Endothelial cell of umbilical vein (primary cell): Measurements from ENCODE around the gene TTC1. TPM values are rescaled to one million over a fixed set of nuclear protein-coding genes. Genes with fewer than 3 reads are reported as not detected.

Experiments
- BruUV-seq: library from RNA; stranded (reverse); fragments of 400-500 nt; replicated peaks from 2 replicates; lab custom pipeline; 2021; lab: Mats Ljungman, UMichigan
- CTCF ChIA-PET: fragments of 300-600, 350-600 bp; sonication (Branson Sonifier 250); formaldehyde crosslinking; loops from one replicate; lab custom pipeline; 2021; ENCODE audit warnings: antibody characterized with exemption, inconsistent platforms; lab: Charles Lee
- POLR2A ChIA-PET: fragments of 300-600, 350-600 bp; sonication (Branson Sonifier 250); formaldehyde crosslinking; loops from one replicate; lab custom pipeline; 2021; ENCODE audit warnings: antibody characterized with exemption, inconsistent platforms; lab: Charles Lee
- DNase-seq: peaks from one replicate; pipeline ENCODE4 v3.0.0-alpha.2; 2011; ENCODE audit warnings: low read depth, low spot score
- FAIRE-seq: peaks from 2 replicates; lab custom pipeline; 2011; peaks lifted over from hg19 to GRCh38; lab: Jason Lieb, UNC
- H2AFZ ChIP-seq: 2 replicates; pipeline ENCODE4 v1.6.0; 2012; ENCODE audit warnings: low read depth, low read length, control low read depth, inconsistent platforms
- H3K27ac ChIP-seq: 2 replicates; pipeline ENCODE4 v1.5.1; 2011; ENCODE audit warnings: low read depth, mild to moderate bottlenecking, control low read depth, low read length, moderate library complexity; ENCODE audit not compliant: insufficient read depth
- H3K27me3 ChIP-seq, 2 experiments: 2 replicates each; pipeline versions ENCODE4 v1.6.0 to v1.6.1; 2011; ENCODE audit warnings: low read length in 2 of 2, mixed read lengths in 1 of 2; ENCODE audit not compliant: control insufficient read depth in 2 of 2, insufficient read depth in 2 of 2
- H3K36me3 ChIP-seq, 2 experiments: 2 replicates in 1 of 2; 3 replicates in 1 of 2; pipeline ENCODE4 v1.5.1; 2011; ENCODE audit warnings: low read length in 2 of 2, mild to moderate bottlenecking in 1 of 2, moderate library complexity in 1 of 2; ENCODE audit not compliant: control insufficient read depth in 2 of 2, insufficient read depth in 2 of 2; ENCODE audit errors: extremely low read depth in 1 of 2
- H3K4me1 ChIP-seq: 3 replicates; pipeline ENCODE4 v1.5.1; 2011; ENCODE audit warnings: mild to moderate bottlenecking, low read length; ENCODE audit not compliant: control insufficient read depth, insufficient read depth; ENCODE audit errors: extremely low read depth
- H3K4me2 ChIP-seq: 2 replicates; pipeline ENCODE4 v1.6.1; 2011; ENCODE audit warnings: low read length, control low read depth, mixed read lengths; ENCODE audit not compliant: insufficient read depth
- H3K4me3 ChIP-seq, 3 experiments: fragments of 200-600 bp in 1 of 3; sonication (generic), shearing (Covaris generic) in 1 of 3; replicated peaks in 1 of 3; 2 replicates each; pipeline ENCODE4 v1.5.1; 2011 to 2016; ENCODE audit warnings: control low read depth in 3 of 3, low read length in 3 of 3, mild to moderate bottlenecking in 2 of 3, inconsistent platforms in 1 of 3, low read depth in 1 of 3, moderate library complexity in 1 of 3; ENCODE audit not compliant: insufficient read depth in 1 of 3
- H3K79me2 ChIP-seq: 2 replicates; pipeline ENCODE4 v1.6.0; 2012; ENCODE audit warnings: low read length, inconsistent platforms; ENCODE audit not compliant: control insufficient read depth, insufficient read depth
- H3K9ac ChIP-seq: replicated peaks from 2 replicates; pipeline ENCODE3; 2011; ENCODE audit warnings: low read length, control low read depth; ENCODE audit not compliant: insufficient read depth; ENCODE audit errors: extremely low read depth
- H3K9me1 ChIP-seq: replicated peaks from 3 replicates; pipeline ENCODE4 v1.6.0; 2011; ENCODE audit warnings: mild to moderate bottlenecking, low read length; ENCODE audit not compliant: control insufficient read depth, insufficient read depth; ENCODE audit errors: extremely low read depth
- H3K9me3 ChIP-seq: replicated peaks from 2 replicates; pipeline ENCODE4 v1.5.1; 2012; ENCODE audit warnings: low read length, inconsistent platforms; ENCODE audit not compliant: control insufficient read depth, insufficient read depth
- H4K20me1 ChIP-seq: replicated peaks from 2 replicates; pipeline ENCODE3; 2011; ENCODE audit warnings: mild to moderate bottlenecking, low read length; ENCODE audit not compliant: control insufficient read depth, insufficient read depth; ENCODE audit errors: extremely low read depth
- EZH2 ChIP-seq: IDR thresholded peaks from 2 replicates; pipeline ENCODE4 v1.6.1; 2012; ENCODE audit warnings: borderline replicate concordance, low read depth, mild to moderate bottlenecking, moderate library complexity, low read length, inconsistent platforms; ENCODE audit not compliant: severe bottlenecking
- FOS ChIP-seq: IDR thresholded peaks from 2 replicates; pipeline ENCODE4 v1.6.1; 2011; ENCODE audit warnings: mild to moderate bottlenecking, low read length, moderate library complexity, borderline replicate concordance; ENCODE audit not compliant: insufficient read depth
- GATA2 ChIP-seq: IDR thresholded peaks from 2 replicates; pipeline ENCODE4 v1.7.0; 2011; ENCODE audit warnings: low read depth, mild to moderate bottlenecking, moderate library complexity, mixed read lengths, low read length; ENCODE audit not compliant: insufficient read length, insufficient read depth
- MYC ChIP-seq: IDR thresholded peaks from one replicate; pipeline ENCODE4 v1.6.1; 2011; ENCODE audit warnings: mild to moderate bottlenecking, low read depth, low read length
- POLR2A ChIP-seq: IDR thresholded peaks from 2 replicates; pipeline ENCODE4 v1.6.1; 2012; ENCODE audit warnings: low read depth, mild to moderate bottlenecking, control low read depth, low read length
- POLR2AphosphoS5 ChIP-seq: IDR thresholded peaks from 2 replicates; pipeline ENCODE4 v1.6.1; 2012; ENCODE audit warnings: low read depth, mild to moderate bottlenecking, control low read depth, low read length, moderate library complexity; ENCODE audit not compliant: insufficient read depth
- dilution Hi-C: fragments of 300-500 bp; cut with MboI; formaldehyde crosslinking; loops from one replicate; pipeline ENCODE4 v1.15.0; 2019; ENCODE audit warnings: low sequenced_read_pairs; ENCODE audit not compliant: extremely low pct_ligation_motif_present
- intact Hi-C: fragments of 100-400 bp; cut with micrococcal nuclease; formaldehyde crosslinking; loops from one replicate; pipeline ENCODE4 v1.10.0; 2022
- polyA plus RNA-seq, 4 experiments: library from polyadenylated mRNA; depleted of rRNA in 3 of 4; stranded (reverse) in 3 of 4; unstranded in 1 of 4; fragments of >200 nt; gene quantifications; 2 replicates each; pipeline versions ENCODE4 v1.2.1 to v1.2.3, GENCODE V29; 2011 to 2012; ENCODE audit warnings: missing spikeins in 1 of 4
- total RNA-seq: library from RNA; stranded (reverse); gene quantifications from 2 replicates; pipeline ENCODE4 v1.2.3, GENCODE V29; 2021
- TF ChIP-seq, protein P1 (sequence below): IDR thresholded peaks from 2 replicates; pipeline ENCODE4 v1.6.1; 2011; ENCODE audit not compliant: insufficient read depth, insufficient read length

The TTC1 gene
- total and polyA plus RNA-seq, 2 donors (not counting 3 experiments of a cell fraction or from before 2014, with no cell fraction given), result 23.9 to 62.6 TPM

DNA sequence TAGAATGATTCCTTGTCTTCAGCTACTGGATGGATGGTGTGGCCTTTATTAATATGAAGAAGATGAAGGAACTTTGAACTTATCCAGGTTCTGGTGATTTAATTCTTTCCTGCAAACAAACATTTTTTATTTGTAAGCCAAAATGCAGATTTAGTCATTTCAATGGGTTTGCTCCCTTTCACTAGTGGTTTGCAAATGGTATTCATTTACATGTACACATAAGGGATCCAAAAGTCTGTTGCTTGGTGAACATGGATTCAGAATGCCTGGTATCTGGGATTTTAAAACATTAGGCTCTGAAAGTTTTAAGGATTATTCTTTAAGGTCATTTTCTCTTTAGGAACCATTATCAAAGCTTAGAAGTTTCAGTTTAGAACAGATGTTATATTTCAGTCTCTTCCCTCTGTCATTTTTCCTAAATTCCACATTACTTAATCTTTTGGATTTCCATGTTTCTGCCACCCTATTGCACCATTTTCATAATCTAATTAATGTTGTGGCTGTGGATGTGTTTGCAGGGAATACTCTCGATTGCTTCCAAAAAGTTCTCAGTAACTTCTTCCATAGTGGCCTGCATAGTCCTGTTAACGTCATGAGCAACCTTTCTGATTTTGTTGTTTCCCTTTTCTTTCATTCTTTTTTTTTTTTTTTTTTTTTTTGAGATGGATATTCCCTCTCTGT is 10.1 kb downstream of the TTC1 start:
- ChIA-PET POLR2A (no interaction called here), CTCF (interaction anchor here (0.6 to 8.4 kb wide), 2 partner anchors 203 to 373 kb away, joined by 3 to 254 read pairs; no protein-coding TSS in a partner anchor)
- FAIRE-seq (no peak), DNase-seq (no peak)
- Histone ChIP-seq H3K9me1 (no peaks in the 10 kb centered on the region), H3K4me3 (no peak overlapping the region), H3K36me3 (peaks cover 0 to 4% of the 10 kb centered on the region in 2 experiments), H3K27ac (no peak overlapping the region), H4K20me1 (no peaks in the 10 kb centered on the region), H3K4me1 (peaks cover 15% of the 10 kb centered on the region), H3K9me3 (no peaks in the 10 kb centered on the region), H3K4me2 (no peak overlapping the region), H2AFZ (no peak overlapping the region), H3K79me2 (peaks cover 5% of the 10 kb centered on the region), H3K27me3 (no peaks in the 10 kb centered on the region), H3K9ac (no peak overlapping the region)
- dilution Hi-C loops, result no loop called here
- intact Hi-C loops, result no loop called here
- TF ChIP-seq POLR2A (no peak), FOS (no peak), EZH2 (no peak), MYC (no peak), GATA2 (no peak), POLR2AphosphoS5 (no peak)
- TF ChIP-seq, protein P1, sequence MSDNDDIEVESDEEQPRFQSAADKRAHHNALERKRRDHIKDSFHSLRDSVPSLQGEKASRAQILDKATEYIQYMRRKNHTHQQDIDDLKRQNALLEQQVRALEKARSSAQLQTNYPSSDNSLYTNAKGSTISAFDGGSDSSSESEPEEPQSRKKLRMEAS, result no peak
- BruUV-seq, result no TSS peak
